GM12801 (cell line): ENCODE measurements around the gene SKAP2.

Experiments used
- TF ChIP-seq, protein P1 (sequence below): IDR thresholded peaks from one replicate; pipeline ENCODE4 v1.5.1; 2011; ENCODE audit warnings: control low read depth; ENCODE audit not compliant: insufficient read length; ENCODE audit errors: extremely low read depth

The SKAP2 gene

DNA sequence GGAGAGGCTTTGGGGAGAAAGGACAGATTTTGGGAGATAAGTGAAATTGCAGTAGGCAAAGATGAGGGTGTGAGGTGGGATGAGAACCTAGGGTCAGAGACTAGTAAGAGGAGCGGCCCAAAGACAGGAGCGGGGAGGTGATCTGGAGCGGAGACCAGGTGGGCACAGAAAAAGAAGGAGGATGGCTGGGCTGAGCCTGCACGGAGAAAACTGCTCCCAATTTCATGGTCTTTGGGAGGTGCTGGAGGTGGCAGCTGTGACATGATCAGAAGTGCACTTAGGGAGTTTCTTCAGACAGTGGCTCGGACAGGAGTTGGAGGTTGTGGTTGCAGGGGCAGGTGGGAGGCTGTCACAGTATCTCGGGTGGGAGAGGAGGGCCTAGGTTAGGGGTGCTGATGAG is 232.8 kb downstream of the SKAP2 start:
- TF ChIP-seq, protein P1, sequence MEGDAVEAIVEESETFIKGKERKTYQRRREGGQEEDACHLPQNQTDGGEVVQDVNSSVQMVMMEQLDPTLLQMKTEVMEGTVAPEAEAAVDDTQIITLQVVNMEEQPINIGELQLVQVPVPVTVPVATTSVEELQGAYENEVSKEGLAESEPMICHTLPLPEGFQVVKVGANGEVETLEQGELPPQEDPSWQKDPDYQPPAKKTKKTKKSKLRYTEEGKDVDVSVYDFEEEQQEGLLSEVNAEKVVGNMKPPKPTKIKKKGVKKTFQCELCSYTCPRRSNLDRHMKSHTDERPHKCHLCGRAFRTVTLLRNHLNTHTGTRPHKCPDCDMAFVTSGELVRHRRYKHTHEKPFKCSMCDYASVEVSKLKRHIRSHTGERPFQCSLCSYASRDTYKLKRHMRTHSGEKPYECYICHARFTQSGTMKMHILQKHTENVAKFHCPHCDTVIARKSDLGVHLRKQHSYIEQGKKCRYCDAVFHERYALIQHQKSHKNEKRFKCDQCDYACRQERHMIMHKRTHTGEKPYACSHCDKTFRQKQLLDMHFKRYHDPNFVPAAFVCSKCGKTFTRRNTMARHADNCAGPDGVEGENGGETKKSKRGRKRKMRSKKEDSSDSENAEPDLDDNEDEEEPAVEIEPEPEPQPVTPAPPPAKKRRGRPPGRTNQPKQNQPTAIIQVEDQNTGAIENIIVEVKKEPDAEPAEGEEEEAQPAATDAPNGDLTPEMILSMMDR = no peak

DNA sequence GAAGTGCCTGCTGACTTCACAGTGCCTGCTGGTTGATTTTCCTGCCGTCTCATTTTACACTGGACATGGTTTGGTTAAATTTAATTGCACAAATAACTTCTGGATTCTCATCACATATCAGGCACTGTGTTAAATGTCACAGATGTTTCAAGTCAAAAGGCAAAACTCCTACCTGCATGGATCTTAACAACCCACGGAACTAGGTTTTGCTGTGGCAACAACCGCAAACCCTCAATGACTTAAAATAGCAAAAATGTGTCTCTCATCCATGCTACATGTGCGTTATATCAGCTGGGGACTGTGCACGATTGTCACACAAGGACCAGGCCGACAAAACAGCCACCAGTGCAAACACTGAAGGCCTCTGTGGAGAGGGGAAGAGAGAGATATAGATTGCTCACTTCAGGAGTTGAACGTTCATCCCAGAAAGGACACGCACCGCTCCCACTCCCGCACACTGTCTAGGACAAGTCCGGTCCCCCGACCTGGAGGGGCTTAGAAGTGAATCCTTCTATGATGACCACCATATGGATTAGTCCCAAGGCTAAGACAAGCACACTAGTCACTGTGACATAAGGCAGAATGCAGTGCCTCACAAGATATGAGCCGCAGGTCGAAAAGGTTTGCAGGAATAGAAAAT is 233.3 kb downstream of the SKAP2 start:
- TF ChIP-seq, protein P1 = no peak

DNA sequence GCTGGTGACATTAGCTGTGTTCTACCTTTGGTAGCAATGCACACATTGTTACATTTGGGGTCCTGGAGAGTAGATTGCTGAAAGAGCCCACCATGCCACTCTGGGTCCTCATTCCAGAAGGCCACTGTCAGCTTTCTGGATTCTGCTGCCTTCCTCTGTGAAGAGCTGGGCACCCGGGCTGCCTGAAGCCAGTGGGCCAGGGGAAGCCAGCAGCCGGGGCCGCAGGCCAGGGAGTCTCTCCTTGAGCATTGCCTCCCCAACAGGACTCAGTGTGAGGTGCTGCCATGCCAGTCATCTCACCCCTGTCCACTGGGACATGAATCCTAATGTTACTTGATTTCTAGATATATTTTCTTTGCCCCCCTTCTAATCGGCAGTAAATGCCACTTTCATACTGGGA is 234.0 kb downstream of the SKAP2 start:
- TF ChIP-seq, protein P1 = no peak

DNA sequence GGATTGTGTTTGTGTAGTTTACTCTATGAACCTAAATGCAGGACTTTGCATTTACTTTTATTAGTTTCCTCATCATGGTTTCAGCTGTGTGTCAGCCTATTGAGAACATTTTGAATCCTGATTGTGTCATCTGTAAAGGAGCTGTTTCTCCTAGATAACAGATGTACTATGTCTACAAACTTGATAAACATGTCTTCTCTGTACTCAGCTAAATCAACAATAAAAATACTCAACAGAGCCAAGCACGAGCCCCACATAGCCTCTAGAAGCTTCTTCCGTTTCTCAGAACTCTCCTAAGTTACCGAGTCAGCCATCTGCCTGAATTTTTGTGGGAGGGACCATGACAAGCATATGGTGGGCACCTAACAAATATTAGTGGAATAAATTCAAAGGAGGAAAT is 234.7 kb downstream of the SKAP2 start:
- TF ChIP-seq, protein P1 = no peak

DNA sequence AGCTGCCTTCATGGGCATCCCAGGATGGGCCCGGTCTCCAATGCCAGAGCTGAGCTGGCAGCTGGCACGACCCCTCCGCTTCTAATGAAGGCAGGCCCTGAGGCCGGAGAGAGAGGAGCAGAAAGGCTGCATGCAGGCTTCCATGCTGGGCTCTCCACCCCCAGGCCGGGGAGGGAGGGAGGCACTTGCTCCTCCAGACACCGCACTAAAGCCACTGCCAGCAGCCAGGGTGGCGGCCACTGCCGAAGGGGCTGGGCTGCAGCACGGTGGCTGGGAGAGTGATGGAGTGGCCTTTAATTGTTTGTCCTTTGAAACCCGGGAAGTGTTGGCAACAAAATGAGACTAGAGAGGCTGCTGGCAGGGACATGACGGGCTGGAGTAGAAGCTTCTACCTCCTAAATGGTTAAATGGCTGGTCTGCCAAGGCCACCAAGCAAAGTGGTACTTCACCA is 236.5 kb downstream of the SKAP2 start:
- TF ChIP-seq, protein P1 = no peak

DNA sequence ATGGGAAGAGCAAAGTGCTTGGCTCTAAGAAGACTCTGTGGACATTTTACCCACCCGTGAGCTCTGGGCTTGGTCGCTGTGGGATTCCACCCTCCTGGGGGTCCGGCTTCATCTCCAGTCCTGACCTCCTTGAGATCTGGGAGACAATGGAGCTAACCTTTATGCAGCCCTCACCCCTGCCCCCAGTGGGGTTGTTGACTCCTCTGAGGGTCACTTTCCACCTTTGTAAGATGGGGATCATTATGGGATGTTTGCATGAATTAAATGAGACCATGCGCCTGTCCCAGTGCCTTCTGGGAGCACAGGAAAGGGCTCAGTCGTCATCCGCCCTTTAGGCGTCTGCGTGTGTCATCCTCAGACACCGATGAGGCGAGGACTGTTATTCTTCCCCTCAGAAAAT is 237.2 kb downstream of the SKAP2 start:
- TF ChIP-seq, protein P1 = no peak

DNA sequence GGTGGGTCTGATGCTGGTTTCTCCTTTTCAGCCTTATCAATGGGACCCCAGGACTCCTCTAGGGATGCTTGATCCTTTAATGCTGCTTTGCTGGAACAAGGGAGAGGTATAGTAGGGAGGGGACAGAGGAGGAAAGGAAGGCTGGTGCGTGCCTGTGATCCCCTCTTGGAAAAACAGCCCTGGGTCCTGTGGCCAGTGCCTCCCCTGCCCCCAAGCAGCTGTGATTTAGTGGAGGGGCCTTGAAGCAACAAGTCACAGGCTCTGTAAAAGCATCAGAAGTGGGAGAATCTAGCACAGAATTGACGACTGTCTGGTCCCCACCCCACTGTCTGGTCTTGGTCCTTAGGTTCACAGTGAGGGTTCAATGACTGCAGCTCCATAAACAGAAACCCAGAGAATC is 237.7 kb downstream of the SKAP2 start:
- TF ChIP-seq, protein P1 = no peak
